ENCODE results near the gene MIF. TPM values are rescaled to one million over a fixed set of nuclear protein-coding genes. Genes with fewer than 3 reads are reported as not detected.
A peak's percentile ranks its signal among the peaks of the same experiment; 100 is the strongest.

MIF gene
- total and polyA plus RNA-seq, 2 donors (not counting 3 experiments of a cell fraction or from before 2014, with no cell fraction given) = 529 to 674 TPM

- peak; percentile 98 for FAIRE-seq
- dilution Hi-C loops (cut with MboI; ENCODE audit: extremely low pct_ligation_motif_present, low sequenced_read_pairs) (no loop called here), intact Hi-C loops (cut with micrococcal nuclease) (loop anchor here (1.0 to 2.0 kb wide), 2 partner anchors 15 to 20 kb away; partner anchors contain the start of gene MIF)
- Histone ChIP-seq H3K4me3 (replicated peaks in 1 of 3; ENCODE audit: insufficient read depth in 1 of 3, low read depth in 1 of 3, low read length in 3 of 3) (peak overlapping the region; percentile 45 to 87 (median 72)), H3K4me2 (ENCODE audit: insufficient read depth, low read length) (peak overlapping the region; percentile 93), H3K79me2 (ENCODE audit: control insufficient read depth, insufficient read depth, low read length) (no peaks in the 10 kb centered on the region), H4K20me1 (replicated peaks; ENCODE audit: control insufficient read depth, extremely low read depth, insufficient read depth, low read length) (no peaks in the 10 kb centered on the region), H3K36me3 (ENCODE audit: control insufficient read depth in 2 of 2, extremely low read depth in 1 of 2, insufficient read depth in 2 of 2, low read length in 2 of 2) (peaks cover 0 to 2% of the 10 kb centered on the region in 2 experiments), H3K9ac (replicated peaks; ENCODE audit: extremely low read depth, insufficient read depth, low read length) (peak overlapping the region; percentile 88), H3K9me3 (replicated peaks; ENCODE audit: control insufficient read depth, insufficient read depth, low read length) (no peaks in the 10 kb centered on the region), H3K9me1 (replicated peaks; ENCODE audit: control insufficient read depth, extremely low read depth, insufficient read depth, low read length) (no peaks in the 10 kb centered on the region), H2AFZ (ENCODE audit: low read depth, low read length) (peak overlapping the region; percentile 97), H3K4me1 (ENCODE audit: control insufficient read depth, extremely low read depth, insufficient read depth, low read length) (peaks cover 12% of the 10 kb centered on the region), H3K27ac (ENCODE audit: insufficient read depth, low read depth, low read length) (peak overlapping the region; percentile 84), H3K27me3 (ENCODE audit: control insufficient read depth in 2 of 2, insufficient read depth in 2 of 2, low read length in 2 of 2) (peaks cover 0 to 4% of the 10 kb centered on the region in 2 experiments)
- CTCF ChIA-PET = interaction anchor here (0.6 to 1.7 kb wide), 6 partner anchors 12 to 321 kb away, joined by 3 to 14 read pairs (median 4); partner anchors contain the start of gene MIF
- no TSS peak for BruUV-seq (replicated peaks)
- POLR2A ChIA-PET = interaction anchor here (1.5 to 1.6 kb wide), 2 partner anchors 19 to 25 kb away, joined by 3 to 10 read pairs; partner anchors contain the start of gene MIF
- DNase-seq (ENCODE audit: low read depth, low spot score) = peak; percentile 99
- TF ChIP-seq POLR2AphosphoS5 (IDR thresholded peaks at IDR 0.05; ENCODE audit: insufficient read depth, low read depth, low read length) (peak; percentile 85), GATA2 (IDR thresholded peaks at IDR 0.05; ENCODE audit: insufficient read depth, insufficient read length, low read depth, low read length) (no peak), MYC (IDR thresholded peaks at IDR 0.05; ENCODE audit: low read depth, low read length) (no peak), POLR2A (IDR thresholded peaks at IDR 0.05; ENCODE audit: low read depth, low read length) (peak; percentile 86)
Observed at GRCh38 chr22:23913661-23914353, 19.6 kb downstream of the MIF start.

GRCh38 chr22:23915290-23915689 lies 21.1 kb downstream of the MIF start:
- POLR2A ChIA-PET = no interaction called here
- TF ChIP-seq MAX (IDR thresholded peaks at IDR 0.05; ENCODE audit: insufficient read depth, insufficient read length) = no peak
- no peak for TF ChIP-seq FOS (IDR thresholded peaks at IDR 0.05; ENCODE audit: borderline replicate concordance, insufficient read depth, low read length)
- TF ChIP-seq EZH2 (IDR thresholded peaks at IDR 0.05; ENCODE audit: borderline replicate concordance, low read depth, low read length, severe bottlenecking) = no peak
- TF ChIP-seq GATA2 (IDR thresholded peaks at IDR 0.05; ENCODE audit: insufficient read depth, insufficient read length, low read depth, low read length) = no peak
- no peak for TF ChIP-seq POLR2AphosphoS5 (IDR thresholded peaks at IDR 0.05; ENCODE audit: insufficient read depth, low read depth, low read length)
- TF ChIP-seq, protein P1, sequence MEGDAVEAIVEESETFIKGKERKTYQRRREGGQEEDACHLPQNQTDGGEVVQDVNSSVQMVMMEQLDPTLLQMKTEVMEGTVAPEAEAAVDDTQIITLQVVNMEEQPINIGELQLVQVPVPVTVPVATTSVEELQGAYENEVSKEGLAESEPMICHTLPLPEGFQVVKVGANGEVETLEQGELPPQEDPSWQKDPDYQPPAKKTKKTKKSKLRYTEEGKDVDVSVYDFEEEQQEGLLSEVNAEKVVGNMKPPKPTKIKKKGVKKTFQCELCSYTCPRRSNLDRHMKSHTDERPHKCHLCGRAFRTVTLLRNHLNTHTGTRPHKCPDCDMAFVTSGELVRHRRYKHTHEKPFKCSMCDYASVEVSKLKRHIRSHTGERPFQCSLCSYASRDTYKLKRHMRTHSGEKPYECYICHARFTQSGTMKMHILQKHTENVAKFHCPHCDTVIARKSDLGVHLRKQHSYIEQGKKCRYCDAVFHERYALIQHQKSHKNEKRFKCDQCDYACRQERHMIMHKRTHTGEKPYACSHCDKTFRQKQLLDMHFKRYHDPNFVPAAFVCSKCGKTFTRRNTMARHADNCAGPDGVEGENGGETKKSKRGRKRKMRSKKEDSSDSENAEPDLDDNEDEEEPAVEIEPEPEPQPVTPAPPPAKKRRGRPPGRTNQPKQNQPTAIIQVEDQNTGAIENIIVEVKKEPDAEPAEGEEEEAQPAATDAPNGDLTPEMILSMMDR (IDR thresholded peaks at IDR 0.05; ENCODE audit: extremely low read depth in 1 of 2, insufficient read depth in 1 of 2, low read depth in 1 of 2, low read length in 2 of 2) = no peak
- TF ChIP-seq POLR2A (IDR thresholded peaks at IDR 0.05; ENCODE audit: low read depth, low read length) = no peak
- no peak for TF ChIP-seq JUN (IDR thresholded peaks at IDR 0.05; ENCODE audit: borderline replicate concordance, insufficient read depth, insufficient read length, low read depth)
- TF ChIP-seq MYC (IDR thresholded peaks at IDR 0.05; ENCODE audit: low read depth, low read length) = no peak
- peak; percentile 21 for FAIRE-seq
- peaks cover 12% of the 10 kb centered on the region for H3K4me1 ChIP-seq (ENCODE audit: control insufficient read depth, extremely low read depth, insufficient read depth, low read length)
- no TSS peak for BruUV-seq (replicated peaks)
- intact Hi-C loops (cut with micrococcal nuclease) = loop anchor here (2.0 kb wide), 1 partner anchor 14 kb away; no protein-coding TSS in a partner anchor
- H4K20me1 ChIP-seq (replicated peaks; ENCODE audit: control insufficient read depth, extremely low read depth, insufficient read depth, low read length) = no peaks in the 10 kb centered on the region
- no peak overlapping the region for H3K4me3 ChIP-seq (replicated peaks in 1 of 3; ENCODE audit: insufficient read depth in 1 of 3, low read depth in 1 of 3, low read length in 3 of 3)
- no peak overlapping the region for H3K4me2 ChIP-seq (ENCODE audit: insufficient read depth, low read length)
- H3K79me2 ChIP-seq (ENCODE audit: control insufficient read depth, insufficient read depth, low read length) = no peaks in the 10 kb centered on the region
- no peak for DNase-seq (ENCODE audit: low read depth, low spot score)
- no peaks in the 10 kb centered on the region for H3K27me3 ChIP-seq (ENCODE audit: control insufficient read depth in 2 of 2, insufficient read depth in 2 of 2, low read length in 2 of 2)
- CTCF ChIA-PET = no interaction called here
- dilution Hi-C loops (cut with MboI; ENCODE audit: extremely low pct_ligation_motif_present, low sequenced_read_pairs) = no loop called here
- no peak overlapping the region for H3K27ac ChIP-seq (ENCODE audit: insufficient read depth, low read depth, low read length)
- no peaks in the 10 kb centered on the region for H3K9me3 ChIP-seq (replicated peaks; ENCODE audit: control insufficient read depth, insufficient read depth, low read length)
- H2AFZ ChIP-seq (ENCODE audit: low read depth, low read length) = no peak overlapping the region
- H3K36me3 ChIP-seq (ENCODE audit: control insufficient read depth in 2 of 2, extremely low read depth in 1 of 2, insufficient read depth in 2 of 2, low read length in 2 of 2) = peaks cover 0 to 2% of the 10 kb centered on the region in 2 experiments
- H3K9ac ChIP-seq (replicated peaks; ENCODE audit: extremely low read depth, insufficient read depth, low read length) = no peak overlapping the region
- H3K9me1 ChIP-seq (replicated peaks; ENCODE audit: control insufficient read depth, extremely low read depth, insufficient read depth, low read length) = no peaks in the 10 kb centered on the region
